ENCODE measurements around the gene GABRD. TPM values are rescaled to one million over a fixed set of nuclear protein-coding genes. Genes with fewer than 3 reads are reported as not detected.
A peak's percentile ranks its signal among the peaks of the same experiment; 100 is the strongest.

GABRD gene
- total and polyA plus RNA-seq, 2 donors (not counting 3 experiments of a cell fraction or from before 2014, with no cell fraction given), result not detected

DNA sequence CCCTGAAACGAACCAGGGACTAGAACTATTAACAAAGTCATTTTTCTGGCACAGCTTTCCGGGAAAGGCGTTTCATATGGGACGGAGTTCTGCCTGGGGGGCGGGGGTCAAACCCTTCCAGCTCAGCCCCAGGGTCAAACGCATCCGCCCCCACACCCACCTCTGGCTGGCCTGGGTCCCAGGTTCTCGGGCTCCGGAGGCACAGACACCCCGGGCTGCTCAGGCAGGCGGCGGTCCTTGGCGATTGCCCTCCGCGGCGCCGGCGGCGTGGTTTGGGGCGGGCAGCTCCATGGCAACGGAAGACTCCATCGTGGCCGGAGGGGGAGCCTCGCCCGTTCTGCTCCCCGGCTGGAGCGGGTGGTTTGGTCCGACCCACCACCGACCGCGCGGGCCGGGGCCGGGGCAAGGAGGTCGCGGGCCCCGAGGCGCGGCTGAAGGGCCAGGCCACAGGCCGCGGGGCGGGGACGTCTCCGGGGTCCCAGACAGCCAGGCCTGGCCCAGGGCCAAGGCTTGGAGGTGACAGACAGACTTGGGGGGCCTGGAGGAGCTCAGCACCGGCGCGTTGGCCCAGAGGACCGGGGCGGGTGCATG is 15.5 kb upstream of the GABRD start, which contains the start of gene CFAP74:
Gene CFAP74, minus strand, starts transcription at position 246 of the 591 bp plus-strand sequence. CDS start 12,830 bp downstream, outside the sequence.
- Histone ChIP-seq H3K79me2 (ENCODE audit: control insufficient read depth, insufficient read depth, low read length) (no peaks in the 10 kb centered on the region), H3K4me1 (ENCODE audit: control insufficient read depth, extremely low read depth, insufficient read depth, low read length) (no peaks in the 10 kb centered on the region), H3K9ac (replicated peaks; ENCODE audit: extremely low read depth, insufficient read depth, low read length) (no peak within 1 kb of the TSS), H3K36me3 (ENCODE audit: control insufficient read depth in 2 of 2, extremely low read depth in 1 of 2, insufficient read depth in 2 of 2, low read length in 2 of 2) (no peaks in the 10 kb centered on the region), H3K4me2 (ENCODE audit: insufficient read depth, low read length) (no peak within 1 kb of the TSS), H3K4me3 (replicated peaks in 1 of 3; ENCODE audit: insufficient read depth in 1 of 3, low read depth in 1 of 3, low read length in 3 of 3) (no peak within 1 kb of the TSS), H4K20me1 (replicated peaks; ENCODE audit: control insufficient read depth, extremely low read depth, insufficient read depth, low read length) (no peaks in the 10 kb centered on the region), H3K9me3 (replicated peaks; ENCODE audit: control insufficient read depth, insufficient read depth, low read length) (no peaks in the 10 kb centered on the region), H3K27ac (ENCODE audit: insufficient read depth, low read depth, low read length) (no peak within 1 kb of the TSS), H2AFZ (ENCODE audit: low read depth, low read length) (no peak within 1 kb of the TSS), H3K9me1 (replicated peaks; ENCODE audit: control insufficient read depth, extremely low read depth, insufficient read depth, low read length) (no peaks in the 10 kb centered on the region), H3K27me3 (ENCODE audit: control insufficient read depth in 2 of 2, insufficient read depth in 2 of 2, low read length in 2 of 2) (peaks cover 5 to 17% of the 10 kb centered on the region in 2 experiments)
- POLR2A ChIA-PET, result no interaction called here
- intact Hi-C loops (cut with micrococcal nuclease) (no loop called here), dilution Hi-C loops (cut with MboI; ENCODE audit: extremely low pct_ligation_motif_present, low sequenced_read_pairs) (no loop called here)
- BruUV-seq (replicated peaks), result no TSS peak
- DNase-seq (ENCODE audit: low read depth, low spot score) (no peak), FAIRE-seq (no peak)
- TF ChIP-seq EZH2 (IDR thresholded peaks at IDR 0.05; ENCODE audit: borderline replicate concordance, low read depth, low read length, severe bottlenecking), result peak; percentile 50
- TF ChIP-seq GATA2 (IDR thresholded peaks at IDR 0.05; ENCODE audit: insufficient read depth, insufficient read length, low read depth, low read length), result no peak
- CTCF ChIA-PET, result interaction anchor here (4.0 kb wide), 1 partner anchor 41 kb away, joined by 15 read pairs; no protein-coding TSS in a partner anchor

DNA sequence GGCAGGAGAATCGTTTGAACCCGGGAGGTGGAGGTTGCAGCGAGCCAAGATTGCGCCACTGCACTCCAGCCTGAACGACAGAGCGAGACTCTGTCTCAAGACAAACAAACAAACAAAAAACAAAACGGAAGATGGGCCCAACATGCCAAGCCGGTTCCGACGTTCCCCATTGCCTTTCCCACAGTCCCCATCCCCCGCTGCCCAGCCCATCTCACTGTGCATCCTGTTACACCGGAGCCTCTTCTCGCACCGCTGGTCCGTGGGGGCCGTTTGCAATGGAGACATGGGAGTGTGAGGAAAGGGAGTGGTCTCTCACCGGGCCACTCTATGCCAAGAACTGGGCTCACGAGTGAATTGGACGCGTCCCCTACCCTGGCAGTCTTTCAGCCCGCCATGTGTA is 14.3 kb upstream of the GABRD start:
- Histone ChIP-seq H3K4me3 (replicated peaks in 1 of 3; ENCODE audit: insufficient read depth in 1 of 3, low read depth in 1 of 3, low read length in 3 of 3) (no peak overlapping the region), H2AFZ (ENCODE audit: low read depth, low read length) (no peak overlapping the region), H3K27me3 (ENCODE audit: control insufficient read depth in 2 of 2, insufficient read depth in 2 of 2, low read length in 2 of 2) (peaks cover 5 to 17% of the 10 kb centered on the region in 2 experiments), H4K20me1 (replicated peaks; ENCODE audit: control insufficient read depth, extremely low read depth, insufficient read depth, low read length) (no peaks in the 10 kb centered on the region), H3K4me2 (ENCODE audit: insufficient read depth, low read length) (no peak overlapping the region), H3K27ac (ENCODE audit: insufficient read depth, low read depth, low read length) (no peak overlapping the region), H3K36me3 (ENCODE audit: control insufficient read depth in 2 of 2, extremely low read depth in 1 of 2, insufficient read depth in 2 of 2, low read length in 2 of 2) (no peaks in the 10 kb centered on the region), H3K9ac (replicated peaks; ENCODE audit: extremely low read depth, insufficient read depth, low read length) (no peak overlapping the region), H3K79me2 (ENCODE audit: control insufficient read depth, insufficient read depth, low read length) (no peaks in the 10 kb centered on the region), H3K9me3 (replicated peaks; ENCODE audit: control insufficient read depth, insufficient read depth, low read length) (no peaks in the 10 kb centered on the region), H3K4me1 (ENCODE audit: control insufficient read depth, extremely low read depth, insufficient read depth, low read length) (no peaks in the 10 kb centered on the region), H3K9me1 (replicated peaks; ENCODE audit: control insufficient read depth, extremely low read depth, insufficient read depth, low read length) (no peaks in the 10 kb centered on the region)
- intact Hi-C loops (cut with micrococcal nuclease), result no loop called here
- FAIRE-seq (no peak), DNase-seq (ENCODE audit: low read depth, low spot score) (no peak)
- ChIA-PET CTCF (interaction anchor here (4.0 kb wide), 1 partner anchor 40 kb away, joined by 15 read pairs; no protein-coding TSS in a partner anchor), POLR2A (no interaction called here)
- TF ChIP-seq JUN (IDR thresholded peaks at IDR 0.05; ENCODE audit: borderline replicate concordance, insufficient read depth, insufficient read length, low read depth) (no peak), GATA2 (IDR thresholded peaks at IDR 0.05; ENCODE audit: insufficient read depth, insufficient read length, low read depth, low read length) (no peak), POLR2AphosphoS5 (IDR thresholded peaks at IDR 0.05; ENCODE audit: insufficient read depth, low read depth, low read length) (no peak), MYC (IDR thresholded peaks at IDR 0.05; ENCODE audit: low read depth, low read length) (no peak), MAX (IDR thresholded peaks at IDR 0.05; ENCODE audit: insufficient read depth, insufficient read length) (no peak), EZH2 (IDR thresholded peaks at IDR 0.05; ENCODE audit: borderline replicate concordance, low read depth, low read length, severe bottlenecking) (no peak), FOS (IDR thresholded peaks at IDR 0.05; ENCODE audit: borderline replicate concordance, insufficient read depth, low read length) (no peak), POLR2A (IDR thresholded peaks at IDR 0.05; ENCODE audit: low read depth, low read length) (no peak)
- TF ChIP-seq, protein P1, sequence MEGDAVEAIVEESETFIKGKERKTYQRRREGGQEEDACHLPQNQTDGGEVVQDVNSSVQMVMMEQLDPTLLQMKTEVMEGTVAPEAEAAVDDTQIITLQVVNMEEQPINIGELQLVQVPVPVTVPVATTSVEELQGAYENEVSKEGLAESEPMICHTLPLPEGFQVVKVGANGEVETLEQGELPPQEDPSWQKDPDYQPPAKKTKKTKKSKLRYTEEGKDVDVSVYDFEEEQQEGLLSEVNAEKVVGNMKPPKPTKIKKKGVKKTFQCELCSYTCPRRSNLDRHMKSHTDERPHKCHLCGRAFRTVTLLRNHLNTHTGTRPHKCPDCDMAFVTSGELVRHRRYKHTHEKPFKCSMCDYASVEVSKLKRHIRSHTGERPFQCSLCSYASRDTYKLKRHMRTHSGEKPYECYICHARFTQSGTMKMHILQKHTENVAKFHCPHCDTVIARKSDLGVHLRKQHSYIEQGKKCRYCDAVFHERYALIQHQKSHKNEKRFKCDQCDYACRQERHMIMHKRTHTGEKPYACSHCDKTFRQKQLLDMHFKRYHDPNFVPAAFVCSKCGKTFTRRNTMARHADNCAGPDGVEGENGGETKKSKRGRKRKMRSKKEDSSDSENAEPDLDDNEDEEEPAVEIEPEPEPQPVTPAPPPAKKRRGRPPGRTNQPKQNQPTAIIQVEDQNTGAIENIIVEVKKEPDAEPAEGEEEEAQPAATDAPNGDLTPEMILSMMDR (IDR thresholded peaks at IDR 0.05; ENCODE audit: extremely low read depth in 1 of 2, insufficient read depth in 1 of 2, low read depth in 1 of 2, low read length in 2 of 2), result no peak
- dilution Hi-C loops (cut with MboI; ENCODE audit: extremely low pct_ligation_motif_present, low sequenced_read_pairs), result no loop called here
- BruUV-seq (replicated peaks), result no TSS peak

Measured in endothelial cell of umbilical vein (primary cell).